ENCODE results near the gene SMU1.

The SMU1 gene

DNA sequence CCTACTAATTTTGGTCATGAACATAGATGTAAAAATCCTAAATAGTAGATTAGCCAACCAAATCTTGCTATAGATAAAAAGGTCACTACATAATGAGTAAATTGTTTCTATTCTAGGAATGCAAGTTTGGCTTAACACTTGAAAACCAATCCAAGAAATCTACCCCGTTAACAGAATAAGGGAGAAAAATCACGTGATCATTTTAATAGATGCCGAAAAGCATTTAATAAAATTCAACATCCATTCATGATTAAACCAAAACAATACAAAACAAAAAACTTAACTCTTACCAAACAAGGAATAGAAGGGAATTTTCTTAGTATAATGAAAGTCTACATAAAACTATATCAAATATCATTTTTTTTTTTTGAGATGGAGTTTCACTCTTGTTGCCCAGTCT, 20.7 kb upstream of the SMU1 start:
- no peak for TF ChIP-seq GATA3 (IDR thresholded peaks at IDR 0.05; ENCODE audit: low read depth, low read length)
- TF ChIP-seq GATA2 (IDR thresholded peaks at IDR 0.05; ENCODE audit: low read depth, low read length) = no peak

- TF ChIP-seq GATA2 (IDR thresholded peaks at IDR 0.05; ENCODE audit: low read depth, low read length) (no peak), GATA3 (IDR thresholded peaks at IDR 0.05; ENCODE audit: low read depth, low read length) (no peak)
These were observed 16.2 kb upstream of the SMU1 start for GRCh38 chr9:33092634-33093033.

GRCh38 chr9:33082538-33083326, 6.3 kb upstream of the SMU1 start:
- TF ChIP-seq GATA2 (IDR thresholded peaks at IDR 0.05; ENCODE audit: low read depth, low read length) (no peak), GATA3 (IDR thresholded peaks at IDR 0.05; ENCODE audit: low read depth, low read length) (no peak)

DNA sequence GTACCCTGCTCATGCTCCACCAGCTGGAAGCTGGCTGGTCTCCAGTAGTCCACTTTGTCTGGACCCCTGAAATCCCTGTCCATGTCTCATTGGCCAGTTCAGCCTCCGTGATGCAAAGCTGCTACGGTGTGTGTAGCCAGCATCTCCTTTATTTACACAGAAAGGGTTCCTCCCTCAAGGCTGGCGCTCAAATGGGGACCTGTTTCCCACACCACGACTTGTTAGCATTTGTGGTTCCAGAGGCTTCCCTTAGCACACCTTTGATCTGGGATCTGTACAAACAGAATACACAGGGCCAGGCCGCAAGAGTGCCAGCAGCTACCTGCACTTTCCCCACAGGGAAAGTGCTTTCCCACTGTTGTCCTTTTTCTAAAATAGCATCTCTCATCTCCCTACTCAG, 5.7 kb upstream of the SMU1 start:
- no peak for TF ChIP-seq GATA2 (IDR thresholded peaks at IDR 0.05; ENCODE audit: low read depth, low read length)
- no peak for TF ChIP-seq GATA3 (IDR thresholded peaks at IDR 0.05; ENCODE audit: low read depth, low read length)

- TF ChIP-seq GATA3 (IDR thresholded peaks at IDR 0.05; ENCODE audit: low read depth, low read length) = no peak
- no peak for TF ChIP-seq GATA2 (IDR thresholded peaks at IDR 0.05; ENCODE audit: low read depth, low read length)
These were observed 4.8 kb upstream of the SMU1 start for GRCh38 chr9:33081128-33081851.

- TF ChIP-seq GATA2 (IDR thresholded peaks at IDR 0.05; ENCODE audit: low read depth, low read length) = no peak
- no peak for TF ChIP-seq GATA3 (IDR thresholded peaks at IDR 0.05; ENCODE audit: low read depth, low read length)
These were observed 4.1 kb upstream of the SMU1 start for GRCh38 chr9:33080534-33080933.

GRCh38 chr9:33068991-33069390, 7.5 kb downstream of the SMU1 start:
- no peak for TF ChIP-seq GATA2 (IDR thresholded peaks at IDR 0.05; ENCODE audit: low read depth, low read length)
- no peak for TF ChIP-seq GATA3 (IDR thresholded peaks at IDR 0.05; ENCODE audit: low read depth, low read length)

DNA sequence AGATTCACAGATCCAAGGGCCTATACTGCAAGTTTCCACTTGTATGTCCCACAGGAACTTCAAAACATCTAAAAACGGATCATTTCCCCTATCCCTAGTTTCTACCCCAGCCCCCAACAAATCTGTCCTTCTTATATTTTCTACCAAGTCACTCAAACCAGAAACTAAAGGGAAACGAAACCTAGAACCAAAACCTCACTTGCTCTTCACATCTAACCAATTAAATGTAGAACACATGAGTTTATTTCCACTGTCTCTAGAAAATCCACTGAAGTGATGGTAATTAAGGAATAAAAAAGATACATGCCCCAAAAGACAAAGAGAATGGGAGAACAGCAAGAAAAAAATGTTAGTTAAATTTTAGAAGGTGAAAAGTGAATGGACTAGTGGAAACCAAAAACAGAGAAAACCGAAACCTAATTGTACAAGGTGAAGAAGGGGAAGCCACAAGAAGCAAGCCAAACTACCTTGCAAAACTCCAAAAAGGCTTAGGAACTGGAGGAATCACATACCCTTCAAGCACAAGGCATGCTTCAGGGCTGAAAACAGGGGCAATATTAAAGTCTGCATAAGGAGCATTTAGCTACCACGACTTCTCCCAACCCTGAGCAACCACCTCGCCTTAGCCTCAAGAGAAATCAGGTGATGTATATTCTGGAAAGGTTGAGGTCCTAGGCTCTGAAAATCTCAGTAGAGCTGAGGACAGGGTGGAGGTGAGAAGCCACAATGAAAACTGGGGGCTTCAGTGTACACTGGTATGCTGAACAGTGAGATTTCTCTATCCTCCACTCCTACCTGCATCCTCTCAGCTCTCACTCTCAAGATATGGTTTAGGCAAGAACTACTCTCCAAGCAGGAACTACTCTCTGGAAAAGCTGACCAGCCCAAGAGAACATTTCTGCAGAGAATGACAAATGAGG, 11.1 kb downstream of the SMU1 start:
- no peak for TF ChIP-seq GATA3 (IDR thresholded peaks at IDR 0.05; ENCODE audit: low read depth, low read length)
- TF ChIP-seq GATA2 (IDR thresholded peaks at IDR 0.05; ENCODE audit: low read depth, low read length) = no peak

- TF ChIP-seq GATA3 (IDR thresholded peaks at IDR 0.05; ENCODE audit: low read depth, low read length) = no peak
- no peak for TF ChIP-seq GATA2 (IDR thresholded peaks at IDR 0.05; ENCODE audit: low read depth, low read length)
These were observed 25.3 kb downstream of the SMU1 start for GRCh38 chr9:33051144-33051543.

- TF ChIP-seq GATA3 (IDR thresholded peaks at IDR 0.05; ENCODE audit: low read depth, low read length) (no peak), GATA2 (IDR thresholded peaks at IDR 0.05; ENCODE audit: low read depth, low read length) (no peak)
These were observed 26.7 kb downstream of the SMU1 start for GRCh38 chr9:33049680-33050361.

DNA sequence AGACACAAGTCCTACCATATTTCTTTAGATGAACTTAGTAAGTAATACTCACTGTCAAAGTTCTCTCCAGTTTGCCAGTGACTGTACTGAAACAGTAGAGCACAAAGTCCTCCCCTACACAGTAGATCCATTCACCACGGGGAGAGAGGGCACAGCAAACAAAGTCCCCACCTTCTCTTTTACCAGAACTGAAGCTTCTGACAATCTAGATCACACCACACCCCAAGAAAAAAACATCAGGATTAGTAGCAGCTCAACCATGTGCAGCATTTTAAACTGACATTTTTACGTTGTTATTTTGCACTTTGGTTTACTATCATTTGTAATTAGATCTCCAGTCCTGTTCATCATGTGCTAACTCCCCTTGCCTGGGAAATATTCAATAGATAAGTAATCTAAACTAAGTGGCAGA, 28.4 kb downstream of the SMU1 start:
- TF ChIP-seq GATA2 (IDR thresholded peaks at IDR 0.05; ENCODE audit: low read depth, low read length) (no peak), GATA3 (IDR thresholded peaks at IDR 0.05; ENCODE audit: low read depth, low read length) (no peak)

GRCh38 chr9:33046061-33046460, 30.4 kb downstream of the SMU1 start:
- no peak for TF ChIP-seq GATA3 (IDR thresholded peaks at IDR 0.05; ENCODE audit: low read depth, low read length)
- no peak for TF ChIP-seq GATA2 (IDR thresholded peaks at IDR 0.05; ENCODE audit: low read depth, low read length)

- TF ChIP-seq GATA2 (IDR thresholded peaks at IDR 0.05; ENCODE audit: low read depth, low read length) (no peak), GATA3 (IDR thresholded peaks at IDR 0.05; ENCODE audit: low read depth, low read length) (no peak)
These were observed 31.7 kb downstream of the SMU1 start for GRCh38 chr9:33044677-33045282.

Data from SH-SY5Y (cell line).